GM12878 (cell line): ENCODE results near the gene SASH1. TPM values are rescaled to one million over a fixed set of nuclear protein-coding genes. Genes with fewer than 3 reads are reported as not detected.

Experiments
- ATF7 ChIP-seq: fragments of 450-650 bp; IDR thresholded peaks from 2 replicates; pipeline ENCODE4 v1.6.1; 2016; ENCODE audit warnings: low read depth, mild to moderate bottlenecking
- BHLHE40 ChIP-seq, 2 experiments: fragments of 450-650 bp in 1 of 2; IDR thresholded peaks; 2 replicates each; pipeline ENCODE4 v1.6.1; 2011 to 2017; ENCODE audit warnings: low read depth in 2 of 2, borderline replicate concordance in 1 of 2, improper control_type of control experiment in 1 of 2, low read length in 1 of 2, mild to moderate bottlenecking in 1 of 2
- CBX3 ChIP-seq: fragments of 200-600 bp; sonication (generic); IDR thresholded peaks from 2 replicates; pipeline ENCODE4 v1.6.1; 2016; ENCODE audit warnings: low read depth, borderline replicate concordance
- FOXM1 ChIP-seq: IDR thresholded peaks from 2 replicates; pipeline ENCODE4 v1.6.1; 2012; ENCODE audit warnings: low read depth, mild to moderate bottlenecking, inconsistent platforms, low read length, moderate library complexity
- GABPA ChIP-seq: IDR thresholded peaks from 2 replicates; pipeline ENCODE4 v1.6.1; 2014; ENCODE audit warnings: antibody characterized with exemption, low read depth, mild to moderate bottlenecking, inconsistent platforms
- MTA3 ChIP-seq: IDR thresholded peaks from 2 replicates; pipeline ENCODE4 v1.6.1; 2012; ENCODE audit warnings: low read length, inconsistent platforms, borderline replicate concordance
- NBN ChIP-seq: fragments of 450-650 bp; IDR thresholded peaks from 2 replicates; pipeline ENCODE4 v1.6.1; 2016
- NFYA ChIP-seq: IDR thresholded peaks from 2 replicates; pipeline ENCODE4 v1.6.1; 2011; ENCODE audit warnings: low read depth, mild to moderate bottlenecking, low read length, improper control_type of control experiment, borderline replicate concordance
- POLR2AphosphoS2 ChIP-seq: IDR thresholded peaks from 2 replicates; pipeline ENCODE4 v1.6.1; 2011; ENCODE audit warnings: low read depth, mild to moderate bottlenecking, low read length, improper control_type of control experiment, moderate library complexity
- POLR2AphosphoS5 ChIP-seq: IDR thresholded peaks from 2 replicates; pipeline ENCODE4 v1.6.1; 2011; ENCODE audit warnings: mild to moderate bottlenecking, low read length, inconsistent platforms
- RAD21 ChIP-seq: IDR thresholded peaks from 2 replicates; pipeline ENCODE4 v1.6.1; 2011; ENCODE audit warnings: mild to moderate bottlenecking, low read depth, low read length, moderate library complexity; ENCODE audit not compliant: insufficient read depth
- RCOR1 ChIP-seq: conservative IDR thresholded peaks from 2 replicates; pipeline ENCODE4 v1.6.1; 2012; ENCODE audit warnings: low read depth, low read length, improper control_type of control experiment
- RELA ChIP-seq: fragments of 450-650 bp; IDR thresholded peaks from 2 replicates; pipeline ENCODE4 v1.8.0; 2014; ENCODE audit warnings: borderline replicate concordance; ENCODE audit not compliant: partially characterized antibody
- RFX5 ChIP-seq: IDR thresholded peaks from 2 replicates; pipeline ENCODE4 v1.6.1; 2011; ENCODE audit warnings: low read depth, low read length, improper control_type of control experiment
- RUNX3 ChIP-seq: IDR thresholded peaks from 2 replicates; pipeline ENCODE4 v1.6.1; 2012; ENCODE audit warnings: low read length, inconsistent platforms
- TARDBP ChIP-seq: IDR thresholded peaks from 2 replicates; pipeline ENCODE4 v1.6.1; 2016; ENCODE audit warnings: borderline replicate concordance
- TCF7 ChIP-seq: IDR thresholded peaks from 2 replicates; pipeline ENCODE4 v1.6.1; 2014; ENCODE audit warnings: antibody characterized with exemption, borderline replicate concordance
- WRNIP1 ChIP-seq: IDR thresholded peaks from 2 replicates; pipeline ENCODE4 v1.6.1; 2011; ENCODE audit warnings: low read depth, low read length, improper control_type of control experiment, borderline replicate concordance
- ZBED1 ChIP-seq: IDR thresholded peaks from 2 replicates; pipeline ENCODE4 v1.6.1; 2016; ENCODE audit warnings: borderline replicate concordance
- polyA plus RNA-seq, 11 experiments: library from polyadenylated mRNA; depleted of rRNA in 4 of 11; unstranded in 6 of 11; stranded (reverse) in 5 of 11; fragments of >200 nt; fragmentation: Nextera tagmentation in 4 of 11; fragmentation: Illumina TruSeq in 1 of 11; extraction: Ambion mirVana in 4 of 11; extraction: Trizol in 1 of 11; gene quantifications; 1 replicate in 1 of 11; 2 replicates in 10 of 11; pipeline versions ENCODE4 v1.2.1 to v1.2.3, GENCODE V29; 2011 to 2016; ENCODE audit warnings: inconsistent platforms in 2 of 11, missing spikeins in 2 of 11, low read depth in 1 of 11
- total RNA-seq, 4 experiments: library from RNA; depleted of rRNA in 3 of 4; stranded (reverse); fragments of >200 nt in 3 of 4; fragmentation: Illumina TruSeq in 1 of 4; extraction: Trizol in 1 of 4; gene quantifications; 2 replicates each; pipeline versions ENCODE4 v1.2.1 to v1.2.3, GENCODE V29; 2013 to 2021
- TF ChIP-seq, protein P1 (sequence below): fragments of 450-650 bp; IDR thresholded peaks from 2 replicates; pipeline ENCODE4 v1.6.1; 2017; ENCODE audit warnings: mild to moderate bottlenecking, moderate library complexity
- TF ChIP-seq, protein P2 (sequence below): IDR thresholded peaks from 2 replicates; pipeline ENCODE4 v1.6.1; 2011; ENCODE audit warnings: borderline replicate concordance, low read depth, mild to moderate bottlenecking, moderate library complexity, low read length; ENCODE audit not compliant: insufficient read depth, poor library complexity, severe bottlenecking
- TF ChIP-seq, protein P3 (sequence below): fragments of 450-650 bp; IDR thresholded peaks from 2 replicates; pipeline ENCODE4 v1.6.1; 2016; ENCODE audit warnings: mild to moderate bottlenecking
- TF ChIP-seq, protein P4 (sequence below): fragments of 450-650 bp; IDR thresholded peaks from 2 replicates; pipeline ENCODE4 v1.6.1; 2016; ENCODE audit warnings: mild to moderate bottlenecking

SASH1 gene
- total and polyA plus RNA-seq, 10 of the 15 experiments (the other 5 are each of a cell fraction or from before 2014, with no cell fraction given) = 0.01 to 0.73 (median 0.14) TPM; not detected in 4

DNA sequence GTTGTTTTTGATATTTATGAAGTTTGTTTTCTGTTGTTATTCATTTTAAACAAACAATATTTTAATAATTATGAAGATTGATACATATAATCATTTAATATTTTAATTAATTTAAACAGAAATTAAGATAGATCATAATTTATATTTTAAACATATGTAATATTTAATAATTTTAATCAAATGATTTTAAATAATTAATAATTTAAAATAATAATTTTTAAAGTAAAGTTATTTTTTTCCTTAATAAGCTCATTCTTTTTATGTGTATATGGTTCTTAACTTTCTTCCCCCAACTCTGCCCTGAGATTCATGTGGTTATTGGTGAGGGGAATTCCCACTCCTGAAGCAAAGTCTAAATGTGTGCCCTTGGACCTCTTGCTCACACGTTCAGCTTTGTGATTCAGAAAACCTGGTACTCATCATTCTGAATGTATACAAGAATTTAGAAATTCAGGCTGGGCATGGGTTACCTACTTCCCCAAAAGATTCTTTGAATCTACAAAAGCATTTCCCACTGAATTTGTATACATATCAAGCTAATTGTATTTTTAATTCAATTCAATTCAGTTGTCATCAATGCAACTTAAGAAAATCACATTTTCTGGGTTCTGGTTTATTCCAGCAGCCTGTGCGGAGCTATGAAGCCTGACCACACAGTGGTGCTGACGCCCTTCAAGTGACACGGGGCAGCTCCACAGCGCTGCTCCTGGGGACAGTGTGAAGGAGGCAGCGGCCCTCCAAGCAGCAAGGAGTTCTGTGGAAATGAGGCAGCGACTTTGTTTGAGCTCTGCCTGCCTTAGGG lies 235.2 kb downstream of the SASH1 start (continued):
- TF ChIP-seq, protein P1, sequence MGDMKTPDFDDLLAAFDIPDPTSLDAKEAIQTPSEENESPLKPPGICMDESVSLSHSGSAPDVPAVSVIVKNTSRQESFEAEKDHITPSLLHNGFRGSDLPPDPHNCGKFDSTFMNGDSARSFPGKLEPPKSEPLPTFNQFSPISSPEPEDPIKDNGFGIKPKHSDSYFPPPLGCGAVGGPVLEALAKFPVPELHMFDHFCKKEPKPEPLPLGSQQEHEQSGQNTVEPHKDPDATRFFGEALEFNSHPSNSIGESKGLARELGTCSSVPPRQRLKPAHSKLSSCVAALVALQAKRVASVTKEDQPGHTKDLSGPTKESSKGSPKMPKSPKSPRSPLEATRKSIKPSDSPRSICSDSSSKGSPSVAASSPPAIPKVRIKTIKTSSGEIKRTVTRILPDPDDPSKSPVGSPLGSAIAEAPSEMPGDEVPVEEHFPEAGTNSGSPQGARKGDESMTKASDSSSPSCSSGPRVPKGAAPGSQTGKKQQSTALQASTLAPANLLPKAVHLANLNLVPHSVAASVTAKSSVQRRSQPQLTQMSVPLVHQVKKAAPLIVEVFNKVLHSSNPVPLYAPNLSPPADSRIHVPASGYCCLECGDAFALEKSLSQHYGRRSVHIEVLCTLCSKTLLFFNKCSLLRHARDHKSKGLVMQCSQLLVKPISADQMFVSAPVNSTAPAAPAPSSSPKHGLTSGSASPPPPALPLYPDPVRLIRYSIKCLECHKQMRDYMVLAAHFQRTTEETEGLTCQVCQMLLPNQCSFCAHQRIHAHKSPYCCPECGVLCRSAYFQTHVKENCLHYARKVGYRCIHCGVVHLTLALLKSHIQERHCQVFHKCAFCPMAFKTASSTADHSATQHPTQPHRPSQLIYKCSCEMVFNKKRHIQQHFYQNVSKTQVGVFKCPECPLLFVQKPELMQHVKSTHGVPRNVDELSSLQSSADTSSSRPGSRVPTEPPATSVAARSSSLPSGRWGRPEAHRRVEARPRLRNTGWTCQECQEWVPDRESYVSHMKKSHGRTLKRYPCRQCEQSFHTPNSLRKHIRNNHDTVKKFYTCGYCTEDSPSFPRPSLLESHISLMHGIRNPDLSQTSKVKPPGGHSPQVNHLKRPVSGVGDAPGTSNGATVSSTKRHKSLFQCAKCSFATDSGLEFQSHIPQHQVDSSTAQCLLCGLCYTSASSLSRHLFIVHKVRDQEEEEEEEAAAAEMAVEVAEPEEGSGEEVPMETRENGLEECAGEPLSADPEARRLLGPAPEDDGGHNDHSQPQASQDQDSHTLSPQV = peak; percentile 49; the same call in 1 of the 2 replicates
- TF ChIP-seq GABPA = no peak
- TF ChIP-seq, protein P2, sequence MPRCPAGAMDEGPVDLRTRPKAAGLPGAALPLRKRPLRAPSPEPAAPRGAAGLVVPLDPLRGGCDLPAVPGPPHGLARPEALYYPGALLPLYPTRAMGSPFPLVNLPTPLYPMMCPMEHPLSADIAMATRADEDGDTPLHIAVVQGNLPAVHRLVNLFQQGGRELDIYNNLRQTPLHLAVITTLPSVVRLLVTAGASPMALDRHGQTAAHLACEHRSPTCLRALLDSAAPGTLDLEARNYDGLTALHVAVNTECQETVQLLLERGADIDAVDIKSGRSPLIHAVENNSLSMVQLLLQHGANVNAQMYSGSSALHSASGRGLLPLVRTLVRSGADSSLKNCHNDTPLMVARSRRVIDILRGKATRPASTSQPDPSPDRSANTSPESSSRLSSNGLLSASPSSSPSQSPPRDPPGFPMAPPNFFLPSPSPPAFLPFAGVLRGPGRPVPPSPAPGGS = no peak
- TF ChIP-seq ZBED1 = no peak
- no peak for TF ChIP-seq TARDBP
- 0 out of 2 replicates have a peak, but pooled peaks have one; percentile 32 for TF ChIP-seq NBN
- TF ChIP-seq FOXM1 = peak; percentile 64
- TF ChIP-seq WRNIP1 = no peak
- TF ChIP-seq NFYA = no peak
- TF ChIP-seq, protein P3, sequence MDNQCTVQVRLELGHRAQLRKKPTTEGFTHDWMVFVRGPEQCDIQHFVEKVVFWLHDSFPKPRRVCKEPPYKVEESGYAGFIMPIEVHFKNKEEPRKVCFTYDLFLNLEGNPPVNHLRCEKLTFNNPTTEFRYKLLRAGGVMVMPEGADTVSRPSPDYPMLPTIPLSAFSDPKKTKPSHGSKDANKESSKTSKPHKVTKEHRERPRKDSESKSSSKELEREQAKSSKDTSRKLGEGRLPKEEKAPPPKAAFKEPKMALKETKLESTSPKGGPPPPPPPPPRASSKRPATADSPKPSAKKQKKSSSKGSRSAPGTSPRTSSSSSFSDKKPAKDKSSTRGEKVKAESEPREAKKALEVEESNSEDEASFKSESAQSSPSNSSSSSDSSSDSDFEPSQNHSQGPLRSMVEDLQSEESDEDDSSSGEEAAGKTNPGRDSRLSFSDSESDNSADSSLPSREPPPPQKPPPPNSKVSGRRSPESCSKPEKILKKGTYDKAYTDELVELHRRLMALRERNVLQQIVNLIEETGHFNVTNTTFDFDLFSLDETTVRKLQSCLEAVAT = no peak
- TF ChIP-seq BHLHE40 (IDR thresholded peaks at IDR 0.05; ENCODE audit: borderline replicate concordance in 1 of 2, low read depth in 2 of 2, low read length in 1 of 2) = 0 out of 4 replicates have a peak, but pooled peaks of 1 of the 2 experiments have one; percentile 27
- TF ChIP-seq, protein P4, sequence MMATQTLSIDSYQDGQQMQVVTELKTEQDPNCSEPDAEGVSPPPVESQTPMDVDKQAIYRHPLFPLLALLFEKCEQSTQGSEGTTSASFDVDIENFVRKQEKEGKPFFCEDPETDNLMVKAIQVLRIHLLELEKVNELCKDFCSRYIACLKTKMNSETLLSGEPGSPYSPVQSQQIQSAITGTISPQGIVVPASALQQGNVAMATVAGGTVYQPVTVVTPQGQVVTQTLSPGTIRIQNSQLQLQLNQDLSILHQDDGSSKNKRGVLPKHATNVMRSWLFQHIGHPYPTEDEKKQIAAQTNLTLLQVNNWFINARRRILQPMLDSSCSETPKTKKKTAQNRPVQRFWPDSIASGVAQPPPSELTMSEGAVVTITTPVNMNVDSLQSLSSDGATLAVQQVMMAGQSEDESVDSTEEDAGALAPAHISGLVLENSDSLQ = no peak
- peak; percentile 48; the same call in 1 of the 2 replicates for TF ChIP-seq RUNX3
- TF ChIP-seq RFX5 = no peak
- no peak for TF ChIP-seq MTA3
- TF ChIP-seq ATF7 = no peak
- 0 out of 2 replicates have a peak, but pooled peaks have one; percentile 51 for TF ChIP-seq RCOR1
- no peak for TF ChIP-seq RELA
- TF ChIP-seq RAD21 = peak; percentile 99
- no peak for TF ChIP-seq POLR2AphosphoS2
- no peak for TF ChIP-seq POLR2AphosphoS5
- TF ChIP-seq TCF7 = no peak
- TF ChIP-seq CBX3 = no peak
